ENCODE results near the gene EIF4G3. TPM values are rescaled to one million over a fixed set of nuclear protein-coding genes. Genes with fewer than 3 reads are reported as not detected.
A peak's percentile ranks its signal among the peaks of the same experiment; 100 is the strongest.

The EIF4G3 gene
- polyA plus RNA-seq, 1 of the 3 experiments (the other 2 are of a cell fraction) = 32.0 TPM

DNA sequence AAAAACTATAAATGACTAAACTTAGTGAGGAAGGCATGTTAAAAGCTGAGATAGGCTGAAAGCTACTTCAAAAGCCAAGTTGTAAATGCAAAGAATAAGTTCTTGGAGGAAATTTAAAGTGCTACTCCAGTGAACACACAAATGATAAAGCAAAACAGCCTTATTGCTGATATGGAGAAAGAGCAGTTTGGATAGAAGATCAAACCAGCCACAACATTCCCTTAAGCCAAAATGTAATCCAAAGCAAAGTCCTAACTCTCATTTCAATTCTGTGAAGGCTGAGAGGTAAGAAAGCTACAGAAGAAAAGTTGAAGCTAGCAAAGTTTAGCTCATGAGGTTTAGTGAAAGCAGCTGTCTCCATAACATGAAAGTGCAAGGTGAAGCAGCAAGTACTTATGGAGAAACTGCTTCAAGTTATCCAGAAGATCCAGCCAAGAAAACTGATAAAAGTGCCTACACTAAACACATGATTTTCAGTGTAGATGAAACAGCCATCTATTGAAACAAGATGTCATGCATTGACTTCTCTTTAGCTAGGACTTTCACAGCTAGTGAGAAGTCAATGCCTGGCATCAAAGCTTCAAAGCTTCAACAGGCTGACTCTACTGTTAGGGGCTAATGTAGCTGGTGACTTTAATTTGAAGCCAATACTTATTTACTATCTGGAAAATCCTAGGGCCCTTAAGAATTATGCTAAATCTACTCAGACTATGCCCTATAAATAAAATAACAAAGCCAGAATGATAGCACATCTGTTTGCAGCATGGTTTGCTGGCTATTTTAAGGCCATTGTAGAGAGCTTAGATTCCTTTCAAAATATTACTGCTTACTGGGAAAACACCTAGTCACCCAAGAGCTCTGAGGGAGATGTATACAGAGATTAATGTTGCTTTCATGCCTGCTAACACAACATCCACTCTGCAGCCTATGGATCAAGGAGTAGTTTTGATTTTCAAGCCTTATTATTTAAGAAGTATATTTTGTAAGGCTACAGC, 188.6 kb downstream of the EIF4G3 start:
- POLR2A ChIA-PET = no interaction called here
- no peaks in the 10 kb centered on the region for H3K36me3 ChIP-seq (replicated peaks in 1 of 2; ENCODE audit: control insufficient read depth in 1 of 2, insufficient read depth in 2 of 2, low read length in 1 of 2)
- DNase-seq = no peak

DNA sequence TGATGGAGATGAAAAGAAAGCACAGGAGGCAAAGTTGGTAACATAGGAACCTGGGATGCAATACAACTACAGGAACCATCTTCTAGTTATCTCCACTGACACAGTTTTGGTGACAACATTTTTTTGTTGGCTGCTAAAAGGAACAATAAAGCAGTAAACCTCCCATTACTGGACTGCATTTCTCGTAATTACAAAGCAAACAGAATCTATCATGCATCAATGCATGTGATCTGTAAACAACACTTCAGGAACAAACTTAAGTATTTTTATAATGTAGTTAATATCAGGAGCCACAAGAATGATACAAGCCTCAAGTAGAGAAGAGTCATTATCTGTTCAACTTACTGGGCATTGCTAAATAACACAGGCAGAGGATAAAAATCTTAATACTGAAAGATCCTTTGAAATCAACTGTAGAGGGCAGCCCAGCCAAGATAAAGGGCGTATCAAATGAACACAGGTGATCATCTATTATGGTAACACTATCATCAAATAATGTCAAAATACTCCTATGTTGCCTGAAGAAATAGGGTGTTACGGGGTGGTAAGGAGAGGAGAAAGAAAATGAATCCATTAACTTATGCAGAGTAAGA, 193.3 kb downstream of the EIF4G3 start:
- Histone ChIP-seq H3K9me3 (no peaks in the 10 kb centered on the region), H3K27ac (ENCODE audit: low read depth in 2 of 2, low read length in 1 of 2) (peak overlapping the region in 1 of 2 experiments; percentile 76; a peak in 2 of 4 replicates), H3K36me3 (replicated peaks in 1 of 2; ENCODE audit: control insufficient read depth in 1 of 2, insufficient read depth in 2 of 2, low read length in 1 of 2) (peaks cover 0 to 7% of the 10 kb centered on the region in 2 experiments), H2AFZ (ENCODE audit: low read depth) (no peak overlapping the region), H3K4me1 (ENCODE audit: control insufficient read depth in 1 of 2, insufficient read depth in 2 of 2, low read depth in 1 of 2, low read length in 1 of 2) (peaks cover 6 to 54% of the 10 kb centered on the region in 2 experiments), H3K4me2 (peak overlapping the region; percentile 39), H3K79me2 (ENCODE audit: insufficient read depth) (peaks cover 43% of the 10 kb centered on the region), H3F3A (replicated peaks; ENCODE audit: insufficient read depth) (peaks cover 35% of the 10 kb centered on the region), H4K20me1 (ENCODE audit: insufficient read depth) (peaks cover 14% of the 10 kb centered on the region; the same call in 1 of the 2 replicates), H3K9me2 (no peaks in the 10 kb centered on the region), H3K9ac (0 out of 2 replicates have a peak overlapping the region, but pooled peaks have one; percentile 22), H3K27me3 (ENCODE audit: insufficient read depth) (no peaks in the 10 kb centered on the region), H3K4me3 (ENCODE audit: low read depth in 2 of 2, low read length in 1 of 2) (no peak overlapping the region)
- POLR2A ChIA-PET = no interaction called here
- TF ChIP-seq, protein P1, sequence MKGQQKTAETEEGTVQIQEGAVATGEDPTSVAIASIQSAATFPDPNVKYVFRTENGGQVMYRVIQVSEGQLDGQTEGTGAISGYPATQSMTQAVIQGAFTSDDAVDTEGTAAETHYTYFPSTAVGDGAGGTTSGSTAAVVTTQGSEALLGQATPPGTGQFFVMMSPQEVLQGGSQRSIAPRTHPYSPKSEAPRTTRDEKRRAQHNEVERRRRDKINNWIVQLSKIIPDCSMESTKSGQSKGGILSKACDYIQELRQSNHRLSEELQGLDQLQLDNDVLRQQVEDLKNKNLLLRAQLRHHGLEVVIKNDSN (IDR thresholded peaks at IDR 0.05; ENCODE audit: borderline replicate concordance, low read depth) = no peak
- TF ChIP-seq, protein P2, sequence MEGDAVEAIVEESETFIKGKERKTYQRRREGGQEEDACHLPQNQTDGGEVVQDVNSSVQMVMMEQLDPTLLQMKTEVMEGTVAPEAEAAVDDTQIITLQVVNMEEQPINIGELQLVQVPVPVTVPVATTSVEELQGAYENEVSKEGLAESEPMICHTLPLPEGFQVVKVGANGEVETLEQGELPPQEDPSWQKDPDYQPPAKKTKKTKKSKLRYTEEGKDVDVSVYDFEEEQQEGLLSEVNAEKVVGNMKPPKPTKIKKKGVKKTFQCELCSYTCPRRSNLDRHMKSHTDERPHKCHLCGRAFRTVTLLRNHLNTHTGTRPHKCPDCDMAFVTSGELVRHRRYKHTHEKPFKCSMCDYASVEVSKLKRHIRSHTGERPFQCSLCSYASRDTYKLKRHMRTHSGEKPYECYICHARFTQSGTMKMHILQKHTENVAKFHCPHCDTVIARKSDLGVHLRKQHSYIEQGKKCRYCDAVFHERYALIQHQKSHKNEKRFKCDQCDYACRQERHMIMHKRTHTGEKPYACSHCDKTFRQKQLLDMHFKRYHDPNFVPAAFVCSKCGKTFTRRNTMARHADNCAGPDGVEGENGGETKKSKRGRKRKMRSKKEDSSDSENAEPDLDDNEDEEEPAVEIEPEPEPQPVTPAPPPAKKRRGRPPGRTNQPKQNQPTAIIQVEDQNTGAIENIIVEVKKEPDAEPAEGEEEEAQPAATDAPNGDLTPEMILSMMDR (IDR thresholded peaks at IDR 0.05) = peak; percentile 23
- TF ChIP-seq RXRA (IDR thresholded peaks at IDR 0.05; ENCODE audit: borderline replicate concordance, low read depth) = no peak
- TF ChIP-seq ELF1 (IDR thresholded peaks at IDR 0.05) = no peak
- TF ChIP-seq SMC3 (IDR thresholded peaks at IDR 0.05; ENCODE audit: low read depth, low read length) = peak; percentile 23; the same call in 1 of the 2 replicates
- TF ChIP-seq, protein P3, sequence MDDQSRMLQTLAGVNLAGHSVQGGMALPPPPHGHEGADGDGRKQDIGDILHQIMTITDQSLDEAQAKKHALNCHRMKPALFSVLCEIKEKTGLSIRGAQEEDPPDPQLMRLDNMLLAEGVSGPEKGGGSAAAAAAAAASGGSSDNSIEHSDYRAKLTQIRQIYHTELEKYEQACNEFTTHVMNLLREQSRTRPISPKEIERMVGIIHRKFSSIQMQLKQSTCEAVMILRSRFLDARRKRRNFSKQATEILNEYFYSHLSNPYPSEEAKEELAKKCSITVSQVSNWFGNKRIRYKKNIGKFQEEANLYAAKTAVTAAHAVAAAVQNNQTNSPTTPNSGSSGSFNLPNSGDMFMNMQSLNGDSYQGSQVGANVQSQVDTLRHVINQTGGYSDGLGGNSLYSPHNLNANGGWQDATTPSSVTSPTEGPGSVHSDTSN (IDR thresholded peaks at IDR 0.05) = no peak
- TF ChIP-seq RAD21 (IDR thresholded peaks at IDR 0.05; ENCODE audit: low read length) = peak; percentile 63
- WGBS (ENCODE audit: low lambda C conversion rate) = 96% methylated on average over 3 of the region's 3 CpGs
- DNase-seq = no peak
- CTCF ChIA-PET = interaction anchor here (0.6 to 3.7 kb wide), 7 partner anchors 17 to 212 kb away, joined by 3 to 44 read pairs (median 3); no protein-coding TSS in a partner anchor

More for the DNA sequence above, 188.6 kb downstream of the EIF4G3 start:
- TF ChIP-seq, protein P4, sequence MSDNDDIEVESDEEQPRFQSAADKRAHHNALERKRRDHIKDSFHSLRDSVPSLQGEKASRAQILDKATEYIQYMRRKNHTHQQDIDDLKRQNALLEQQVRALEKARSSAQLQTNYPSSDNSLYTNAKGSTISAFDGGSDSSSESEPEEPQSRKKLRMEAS (IDR thresholded peaks at IDR 0.05; ENCODE audit: low read depth) = peak; percentile 48; the same call in 1 of the 2 replicates
- no peak for TF ChIP-seq EP300 (IDR thresholded peaks at IDR 0.05; ENCODE audit: borderline replicate concordance in 1 of 2, low read depth in 1 of 2, low read length in 1 of 2)
- H3K4me2 ChIP-seq = no peak overlapping the region
- no peak overlapping the region for H2AFZ ChIP-seq (ENCODE audit: low read depth)
- no peak overlapping the region for H3K4me3 ChIP-seq (ENCODE audit: low read depth in 2 of 2, low read length in 1 of 2)
- peaks cover 0 to 23% of the 10 kb centered on the region in 2 experiments for H3K4me1 ChIP-seq (ENCODE audit: control insufficient read depth in 1 of 2, insufficient read depth in 2 of 2, low read depth in 1 of 2, low read length in 1 of 2)
- no peak overlapping the region for H3K9ac ChIP-seq
- H3K79me2 ChIP-seq (ENCODE audit: insufficient read depth) = peaks cover 49% of the 10 kb centered on the region
- H3K9me2 ChIP-seq = no peaks in the 10 kb centered on the region
- peaks cover 15% of the 10 kb centered on the region for H3F3A ChIP-seq (replicated peaks; ENCODE audit: insufficient read depth)
- H3K9me3 ChIP-seq = no peaks in the 10 kb centered on the region
- H3K27ac ChIP-seq (ENCODE audit: low read depth in 2 of 2, low read length in 1 of 2) = peak overlapping the region in 1 of 2 experiments; percentile 49; a peak in 2 of 4 replicates
- no peaks in the 10 kb centered on the region for H3K27me3 ChIP-seq (ENCODE audit: insufficient read depth)
- H4K20me1 ChIP-seq (ENCODE audit: insufficient read depth) = 0 out of 2 replicates have a peak, but pooled peaks cover 10% of the 10 kb centered on the region
- CTCF ChIA-PET = interaction anchor here (0.7 to 2.6 kb wide), 4 partner anchors 9 to 810 kb away, joined by 3 to 16 read pairs (median 3); no protein-coding TSS in a partner anchor
